ENCODE data around the gene RORC. TPM values are rescaled to one million over a fixed set of nuclear protein-coding genes. Genes with fewer than 3 reads are reported as not detected.
"Not testable (repeated sequence)": the region's sequence is repeated elsewhere in the genome, so short reads cannot be mapped to it uniquely, and the experiment has no call there.

The RORC gene
- total RNA-seq, 3 donors from 2014 or later: 1.1 to 5.1 (median 3.7) TPM

DNA sequence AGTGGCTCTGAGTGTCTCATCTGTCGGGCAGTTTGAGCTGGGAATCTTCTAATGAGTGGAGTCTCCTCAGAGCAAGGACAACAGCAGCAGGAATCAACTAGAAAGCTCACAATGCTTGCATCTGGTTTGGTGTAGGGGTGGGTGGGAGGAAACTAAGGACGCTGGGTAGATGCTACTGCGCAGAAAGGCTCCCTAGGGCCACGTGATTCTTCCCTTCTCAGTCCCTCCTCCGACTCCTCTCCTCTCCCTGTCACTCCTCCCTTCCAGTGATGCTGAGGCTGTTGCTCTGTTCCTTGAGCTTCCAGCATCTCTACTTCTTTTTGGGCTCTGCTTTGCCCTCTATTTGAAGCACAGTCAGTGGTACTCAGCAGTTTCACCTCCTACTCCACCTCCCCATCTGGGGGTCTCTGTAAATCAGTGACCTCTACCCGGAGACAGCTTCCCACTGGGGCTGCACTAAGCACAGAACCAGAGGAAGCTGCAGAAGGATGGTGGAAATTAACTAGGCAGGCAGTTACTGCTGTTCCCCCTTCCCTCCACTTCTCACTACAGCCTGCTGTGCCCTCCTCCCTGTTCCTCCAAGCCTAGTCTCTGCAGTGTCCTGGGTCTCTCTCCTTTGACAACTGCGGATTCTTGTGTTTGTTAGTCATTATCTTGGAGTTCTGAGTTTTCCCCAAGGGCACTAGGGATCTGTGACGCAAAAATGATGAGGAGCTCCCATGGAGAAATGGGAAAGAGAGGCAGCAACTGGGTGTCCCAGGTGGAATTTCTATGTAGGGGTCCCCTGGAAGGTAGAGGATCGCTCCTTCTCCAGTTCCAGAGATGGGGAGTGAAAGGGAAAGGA lies 32.2 kb downstream of the RORC start:
- DNase-seq (no peak), ATAC-seq (no peak)
- Mint-ChIP-seq H3K9me3 (no peaks in the 10 kb centered on the region), H3K4me1 (ENCODE audit: low read depth) (peaks cover 9% of the 10 kb centered on the region), H3K4me3 (no peak overlapping the region), H3K36me3 (ENCODE audit: insufficient read depth) (peaks cover under 1% of the 10 kb centered on the region), H3K27me3 (ENCODE audit: low read depth) (peaks cover 3% of the 10 kb centered on the region)

DNA sequence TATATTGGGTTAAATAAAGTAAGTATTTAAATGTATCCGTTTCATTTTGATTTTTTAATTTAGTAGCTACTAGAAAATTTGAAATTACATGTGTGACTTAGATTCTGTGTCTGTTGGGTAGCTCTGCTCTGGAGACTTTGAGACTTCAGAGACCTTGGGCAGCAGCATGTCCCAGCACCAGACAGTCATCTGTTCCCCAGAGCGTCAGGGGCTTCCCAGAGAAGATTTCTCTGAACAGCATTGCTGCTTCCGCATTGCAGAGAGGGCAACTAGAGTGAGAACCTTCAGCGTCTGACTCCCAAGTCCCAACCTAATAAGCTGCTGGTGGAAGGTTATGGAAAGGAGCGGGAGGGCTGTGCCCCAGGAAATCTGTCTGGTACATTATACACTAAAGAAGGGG lies 33.0 kb downstream of the RORC start:
- Mint-ChIP-seq H3K27me3 (ENCODE audit: low read depth) (peaks cover 3% of the 10 kb centered on the region), H3K9me3 (no peaks in the 10 kb centered on the region), H3K4me3 (no peak overlapping the region), H3K36me3 (ENCODE audit: insufficient read depth) (peaks cover 3% of the 10 kb centered on the region), H3K4me1 (ENCODE audit: low read depth) (peaks cover 9% of the 10 kb centered on the region)
- DNase-seq: no peak
- ATAC-seq: no peak

GRCh38 chr1:151790940-151791651 lies 40.5 kb downstream of the RORC start:
- no peaks in the 10 kb centered on the region for H3K9me3 Mint-ChIP-seq
- H3K4me3 Mint-ChIP-seq: peak overlapping the region; percentile 92
- H3K36me3 Mint-ChIP-seq (ENCODE audit: insufficient read depth): peaks cover 3% of the 10 kb centered on the region
- ATAC-seq: peak in 1 of 2 donors; percentile 1
- H3K27me3 Mint-ChIP-seq (ENCODE audit: low read depth): no peaks in the 10 kb centered on the region
- peaks cover 30% of the 10 kb centered on the region for H3K4me1 Mint-ChIP-seq (ENCODE audit: low read depth)
- DNase-seq: no peak

DNA sequence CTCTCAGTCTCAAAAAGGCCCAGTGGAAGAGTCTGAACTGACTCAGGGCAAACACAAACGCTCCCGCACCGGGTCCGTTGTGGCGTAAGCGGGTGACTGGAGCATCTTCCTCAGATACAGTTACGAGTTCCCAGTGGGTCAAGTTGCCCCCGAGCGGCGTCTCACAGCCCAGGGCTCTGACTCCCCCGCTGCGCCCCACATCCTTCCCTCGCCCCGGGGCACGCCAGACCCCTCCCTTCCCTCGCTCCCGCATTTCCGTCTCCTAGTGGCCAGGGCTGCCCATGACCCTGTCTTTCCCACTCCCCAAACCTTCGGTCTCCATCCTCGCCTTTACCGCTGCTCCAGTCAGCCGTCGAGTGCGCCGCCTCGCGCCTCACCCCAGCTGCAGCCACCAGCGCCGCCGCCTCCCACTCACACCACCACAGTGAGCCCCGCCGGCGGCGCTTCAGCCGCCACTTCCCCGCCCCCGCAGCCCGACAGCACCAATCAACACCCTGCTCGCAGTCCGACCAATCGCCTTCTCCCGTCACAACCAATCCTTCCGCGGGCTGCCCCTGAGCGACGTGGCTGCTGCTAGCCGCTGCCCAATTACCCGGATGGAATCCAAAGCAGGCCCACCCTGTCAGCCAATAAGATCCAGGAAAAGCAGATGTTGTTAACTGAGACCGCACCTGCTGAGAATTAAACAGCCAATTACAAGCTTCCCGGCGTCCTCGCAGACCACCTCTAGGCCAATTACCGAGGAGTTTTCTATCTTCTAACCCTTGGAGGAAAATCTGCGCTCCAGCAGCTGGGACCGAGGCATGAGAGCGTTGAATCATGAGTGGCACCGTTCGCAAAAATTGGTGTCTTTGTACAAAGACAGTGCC lies 41.3 kb downstream of the RORC start, which contains the start of gene TDRKH:
TSS of gene TDRKH (minus strand) at position 430 of the 869 bp plus-strand sequence. CDS start 7,478 bp downstream, outside the sequence.
- Mint-ChIP-seq H3K36me3 (ENCODE audit: insufficient read depth) (peaks cover 3% of the 10 kb centered on the region), H3K4me3 (peak within 1 kb of the TSS; percentile 92), H3K4me1 (ENCODE audit: low read depth) (peaks cover 30% of the 10 kb centered on the region), H3K9me3 (no peaks in the 10 kb centered on the region), H3K27me3 (ENCODE audit: low read depth) (no peaks in the 10 kb centered on the region)
- ATAC-seq (peak; percentile 98 to 99), DNase-seq (peak; percentile 98)

GRCh38 chr1:151787689-151788088 lies 43.9 kb downstream of the RORC start:
- Mint-ChIP-seq H3K4me3 (no peak overlapping the region), H3K27me3 (ENCODE audit: low read depth) (no peaks in the 10 kb centered on the region), H3K4me1 (ENCODE audit: low read depth) (peaks cover 30% of the 10 kb centered on the region), H3K9me3 (no peaks in the 10 kb centered on the region), H3K36me3 (ENCODE audit: insufficient read depth) (no peaks in the 10 kb centered on the region)
- no peak for ATAC-seq
- no peak for DNase-seq

- DNase-seq: no peak
- peaks cover 5% of the 10 kb centered on the region for H3K4me1 Mint-ChIP-seq (ENCODE audit: low read depth)
- no peaks in the 10 kb centered on the region for H3K9me3 Mint-ChIP-seq
- no peak for ATAC-seq
- no peak overlapping the region for H3K4me3 Mint-ChIP-seq
- peaks cover 18% of the 10 kb centered on the region for H3K36me3 Mint-ChIP-seq (ENCODE audit: insufficient read depth)
- no peaks in the 10 kb centered on the region for H3K27me3 Mint-ChIP-seq (ENCODE audit: low read depth)
Observed at GRCh38 chr1:151783796-151784195, 47.8 kb downstream of the RORC start.

GRCh38 chr1:151782741-151783140 lies 48.9 kb downstream of the RORC start:
- Mint-ChIP-seq H3K27me3 (ENCODE audit: low read depth) (no peaks in the 10 kb centered on the region), H3K36me3 (ENCODE audit: insufficient read depth) (peaks cover 24% of the 10 kb centered on the region), H3K4me1 (ENCODE audit: low read depth) (no peaks in the 10 kb centered on the region), H3K4me3 (no peak overlapping the region), H3K9me3 (no peaks in the 10 kb centered on the region)
- DNase-seq (no peak), ATAC-seq (no peak)

- H3K4me1 Mint-ChIP-seq (ENCODE audit: low read depth): not testable (repeated sequence)
Observed at GRCh38 chr1:151782026-151782425, 49.6 kb downstream of the RORC start.

GRCh38 chr1:151780736-151781135 lies 50.9 kb downstream of the RORC start:
- ATAC-seq; H3K4me1 Mint-ChIP-seq (ENCODE audit: low read depth); H3K9me3 Mint-ChIP-seq; H3K4me3 Mint-ChIP-seq; H3K27me3 Mint-ChIP-seq (ENCODE audit: low read depth); DNase-seq: not testable (repeated sequence)
- peaks cover 28% of the 10 kb centered on the region for H3K36me3 Mint-ChIP-seq (ENCODE audit: insufficient read depth)

More at GRCh38 chr1:151782026-151782425, 49.6 kb downstream of the RORC start:
- DNase-seq; ATAC-seq; H3K4me3 Mint-ChIP-seq; H3K9me3 Mint-ChIP-seq; H3K27me3 Mint-ChIP-seq (ENCODE audit: low read depth): not testable (repeated sequence)
- peaks cover 24% of the 10 kb centered on the region for H3K36me3 Mint-ChIP-seq (ENCODE audit: insufficient read depth)

DNA sequence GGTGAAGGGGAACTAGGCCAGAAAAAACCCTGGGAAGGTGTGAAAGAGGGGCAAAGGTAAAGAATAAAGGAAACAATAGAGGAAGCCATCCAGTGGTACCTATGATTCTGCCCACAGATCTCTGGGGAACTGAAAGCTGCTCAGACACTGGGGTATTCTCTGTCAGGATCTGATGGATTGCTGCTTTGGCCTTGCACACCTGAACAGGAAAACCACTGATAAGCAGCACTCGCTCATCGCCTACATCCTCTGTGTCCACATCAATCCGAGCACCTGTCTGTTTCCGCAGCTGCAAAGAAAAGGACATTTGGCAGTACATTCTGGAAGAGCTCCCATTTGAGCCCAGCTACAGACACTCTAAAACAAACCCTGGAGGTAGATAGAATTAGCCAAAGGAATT lies 51.8 kb downstream of the RORC start:
- Mint-ChIP-seq H3K9me3 (no peaks in the 10 kb centered on the region), H3K4me3 (no peak overlapping the region), H3K36me3 (ENCODE audit: insufficient read depth) (peaks cover 35% of the 10 kb centered on the region), H3K4me1 (ENCODE audit: low read depth) (no peaks in the 10 kb centered on the region), H3K27me3 (ENCODE audit: low read depth) (no peaks in the 10 kb centered on the region)
- ATAC-seq: no peak
- DNase-seq: no peak

- DNase-seq: no peak
- H3K36me3 Mint-ChIP-seq (ENCODE audit: insufficient read depth): peaks cover 41% of the 10 kb centered on the region
- H3K9me3 Mint-ChIP-seq: no peaks in the 10 kb centered on the region
- H3K4me1 Mint-ChIP-seq (ENCODE audit: low read depth): no peaks in the 10 kb centered on the region
- no peak overlapping the region for H3K4me3 Mint-ChIP-seq
- ATAC-seq: no peak
- H3K27me3 Mint-ChIP-seq (ENCODE audit: low read depth): no peaks in the 10 kb centered on the region
Observed at GRCh38 chr1:151777317-151777716, 54.3 kb downstream of the RORC start.

- H3K4me3 Mint-ChIP-seq: no peak overlapping the region
- peaks cover 41% of the 10 kb centered on the region for H3K36me3 Mint-ChIP-seq (ENCODE audit: insufficient read depth)
- no peaks in the 10 kb centered on the region for H3K9me3 Mint-ChIP-seq
- ATAC-seq (no peak), DNase-seq (no peak)
- no peaks in the 10 kb centered on the region for H3K27me3 Mint-ChIP-seq (ENCODE audit: low read depth)
- H3K4me1 Mint-ChIP-seq (ENCODE audit: low read depth): no peaks in the 10 kb centered on the region
Observed at GRCh38 chr1:151776665-151777062, 54.9 kb downstream of the RORC start.

GRCh38 chr1:151775894-151776664 lies 55.5 kb downstream of the RORC start:
- no peak for ATAC-seq
- no peaks in the 10 kb centered on the region for H3K4me1 Mint-ChIP-seq (ENCODE audit: low read depth)
- no peak overlapping the region for H3K4me3 Mint-ChIP-seq
- H3K36me3 Mint-ChIP-seq (ENCODE audit: insufficient read depth): peaks cover 37% of the 10 kb centered on the region
- no peaks in the 10 kb centered on the region for H3K27me3 Mint-ChIP-seq (ENCODE audit: low read depth)
- DNase-seq: no peak
- no peaks in the 10 kb centered on the region for H3K9me3 Mint-ChIP-seq
